Ishikawa (cell line): ENCODE data around the gene VCAN.

Experiments used
- CEBPB ChIP-seq: IDR thresholded peaks from 2 replicates; pipeline ENCODE4 v1.6.1; 2012
- EP300 ChIP-seq: IDR thresholded peaks from 2 replicates; pipeline ENCODE4 v1.6.1; 2012; ENCODE audit warnings: borderline replicate concordance
- MAX ChIP-seq: IDR thresholded peaks from 2 replicates; pipeline ENCODE4 v1.6.1; 2012
- NFIC ChIP-seq: IDR thresholded peaks from 2 replicates; pipeline ENCODE4 v1.6.1; 2012
- RAD21 ChIP-seq: IDR thresholded peaks from 2 replicates; pipeline ENCODE4 v1.6.1; 2012; ENCODE audit warnings: low read depth
- REST ChIP-seq: IDR thresholded peaks from 2 replicates; pipeline ENCODE4 v1.6.1; 2012; ENCODE audit warnings: low read depth, mild to moderate bottlenecking
- TAF1 ChIP-seq: IDR thresholded peaks from 2 replicates; pipeline ENCODE4 v1.6.1; 2012; ENCODE audit warnings: low read depth, mild to moderate bottlenecking
- TCF12 ChIP-seq: IDR thresholded peaks from 2 replicates; pipeline ENCODE4 v1.6.1; 2012; ENCODE audit warnings: low read depth
- TEAD4 ChIP-seq: IDR thresholded peaks from 2 replicates; pipeline ENCODE4 v1.6.1; 2012
- YY1 ChIP-seq: IDR thresholded peaks from 2 replicates; pipeline ENCODE4 v1.6.1; 2012; ENCODE audit warnings: low read depth

- TF ChIP-seq TAF1 = no peak
- TF ChIP-seq REST = no peak
- TF ChIP-seq EP300 = no peak
- no peak for TF ChIP-seq NFIC
- no peak for TF ChIP-seq RAD21
- no peak for TF ChIP-seq YY1
- TF ChIP-seq CEBPB = no peak
- no peak for TF ChIP-seq TEAD4
- TF ChIP-seq TCF12 = no peak
- no peak for TF ChIP-seq MAX
Observed at GRCh38 chr5:83572271-83572670, 100.7 kb downstream of the VCAN start.
